ENCODE measurements around the gene NTM. TPM values are rescaled to one million over a fixed set of nuclear protein-coding genes. Genes with fewer than 3 reads are reported as not detected.

Gene NTM
- polyA plus RNA-seq, 1 donor (not counting 4 experiments of a cell fraction or from before 2014, with no cell fraction given) = 47.9 TPM

GRCh38 chr11:131326829-131327228 is 43.6 kb upstream of the NTM start:
- no peak overlapping the region for H3K9ac ChIP-seq (ENCODE audit: control insufficient read depth, extremely low read depth, insufficient read depth, low read length)
- H3K9me1 ChIP-seq (ENCODE audit: control insufficient read depth, extremely low read depth, insufficient read depth, low read length) = no peaks in the 10 kb centered on the region
- FAIRE-seq (no peak), DNase-seq (ENCODE audit: low read depth, low spot score) (no peak)
- no peaks in the 10 kb centered on the region for H3K36me3 ChIP-seq (ENCODE audit: control insufficient read depth in 2 of 2, extremely low read depth in 1 of 2, insufficient read depth in 2 of 2, low read length in 2 of 2)
- H3K27me3 ChIP-seq (ENCODE audit: control insufficient read depth, extremely low read depth, insufficient read depth, low read length) = no peaks in the 10 kb centered on the region
- TF ChIP-seq EZH2 (IDR thresholded peaks at IDR 0.05; ENCODE audit: low read length) (no peak), CTCF (optimal IDR thresholded peaks at IDR 0.05 in 1 of 3, IDR thresholded peaks at IDR 0.05 in 1 of 3, conservative IDR thresholded peaks at IDR 0.05 in 1 of 3; ENCODE audit: extremely low read depth in 1 of 3, insufficient read depth in 2 of 3, low read length in 3 of 3) (no peak)
- no peak overlapping the region for H2AFZ ChIP-seq (ENCODE audit: control insufficient read depth, low read length)
- no peak overlapping the region for H3K4me3 ChIP-seq (ENCODE audit: control insufficient read depth in 2 of 3, extremely low read depth in 1 of 3, insufficient read depth in 2 of 3, low read depth in 1 of 3, low read length in 3 of 3)
- H3K79me2 ChIP-seq (ENCODE audit: control insufficient read depth, insufficient read depth, low read length) = no peaks in the 10 kb centered on the region
- dilution Hi-C loops (cut with MboI; ENCODE audit: extremely low pct_ligation_motif_present, low sequenced_read_pairs) = no loop called here
- no peaks in the 10 kb centered on the region for H3K9me3 ChIP-seq (ENCODE audit: control insufficient read depth, low read depth, low read length)
- no peaks in the 10 kb centered on the region for H4K20me1 ChIP-seq (ENCODE audit: control insufficient read depth, extremely low read depth, insufficient read depth, low read length)
- no peaks in the 10 kb centered on the region for H3K4me1 ChIP-seq (ENCODE audit: control insufficient read depth, extremely low read depth, insufficient read depth, low read length)
- H3K4me2 ChIP-seq (ENCODE audit: control insufficient read depth, extremely low read depth, insufficient read depth, low read depth, low read length) = no peak overlapping the region
- H3K27ac ChIP-seq (ENCODE audit: control insufficient read depth, insufficient read depth, low read length) = no peak overlapping the region

GRCh38 chr11:131327421-131327820 is 43.0 kb upstream of the NTM start:
- no peak for TF ChIP-seq CTCF (optimal IDR thresholded peaks at IDR 0.05 in 1 of 3, IDR thresholded peaks at IDR 0.05 in 1 of 3, conservative IDR thresholded peaks at IDR 0.05 in 1 of 3; ENCODE audit: extremely low read depth in 1 of 3, insufficient read depth in 2 of 3, low read length in 3 of 3)
- no peak for TF ChIP-seq EZH2 (IDR thresholded peaks at IDR 0.05; ENCODE audit: low read length)
- Histone ChIP-seq H3K9me1 (ENCODE audit: control insufficient read depth, extremely low read depth, insufficient read depth, low read length) (no peaks in the 10 kb centered on the region), H3K4me2 (ENCODE audit: control insufficient read depth, extremely low read depth, insufficient read depth, low read depth, low read length) (no peak overlapping the region), H3K79me2 (ENCODE audit: control insufficient read depth, insufficient read depth, low read length) (no peaks in the 10 kb centered on the region), H3K4me3 (ENCODE audit: control insufficient read depth in 2 of 3, extremely low read depth in 1 of 3, insufficient read depth in 2 of 3, low read depth in 1 of 3, low read length in 3 of 3) (no peak overlapping the region), H3K27me3 (ENCODE audit: control insufficient read depth, extremely low read depth, insufficient read depth, low read length) (no peaks in the 10 kb centered on the region), H4K20me1 (ENCODE audit: control insufficient read depth, extremely low read depth, insufficient read depth, low read length) (no peaks in the 10 kb centered on the region), H2AFZ (ENCODE audit: control insufficient read depth, low read length) (no peak overlapping the region), H3K9me3 (ENCODE audit: control insufficient read depth, low read depth, low read length) (no peaks in the 10 kb centered on the region), H3K27ac (ENCODE audit: control insufficient read depth, insufficient read depth, low read length) (no peak overlapping the region), H3K4me1 (ENCODE audit: control insufficient read depth, extremely low read depth, insufficient read depth, low read length) (no peaks in the 10 kb centered on the region), H3K36me3 (ENCODE audit: control insufficient read depth in 2 of 2, extremely low read depth in 1 of 2, insufficient read depth in 2 of 2, low read length in 2 of 2) (no peaks in the 10 kb centered on the region), H3K9ac (ENCODE audit: control insufficient read depth, extremely low read depth, insufficient read depth, low read length) (no peak overlapping the region)
- dilution Hi-C loops (cut with MboI; ENCODE audit: extremely low pct_ligation_motif_present, low sequenced_read_pairs) = no loop called here
- FAIRE-seq (no peak), DNase-seq (ENCODE audit: low read depth, low spot score) (no peak)
